HFFc6 (cell line): ENCODE measurements around the gene GALNT10. TPM values are rescaled to one million over a fixed set of nuclear protein-coding genes. Genes with fewer than 3 reads are reported as not detected.
A peak's percentile ranks its signal among the peaks of the same experiment; 100 is the strongest.

Experiments
- DNase-seq: peaks from one replicate; pipeline ENCODE4 v3.0.0-alpha.2; 2018
- H3K27ac Mint-ChIP-seq: 2 replicates; pipeline ENCODE4 v1.8.0; 2020; ENCODE audit warnings: mild to moderate bottlenecking, mixed read lengths
- H3K27me3 Mint-ChIP-seq: 2 replicates; pipeline ENCODE4 v1.8.0; 2021; ENCODE audit warnings: mild to moderate bottlenecking, moderate library complexity, mixed read lengths; ENCODE audit not compliant: insufficient read depth
- H3K36me3 Mint-ChIP-seq: 2 replicates; pipeline ENCODE4 v1.8.0; 2021; ENCODE audit warnings: low read depth, mixed read lengths
- H3K4me1 Mint-ChIP-seq: 2 replicates; pipeline ENCODE4 v1.8.0; 2020; ENCODE audit warnings: low read depth, mixed read lengths
- H3K4me3 Mint-ChIP-seq: 2 replicates; pipeline ENCODE4 v1.8.0; 2020; ENCODE audit warnings: mild to moderate bottlenecking, moderate library complexity, mixed read lengths
- H3K9me3 Mint-ChIP-seq: 2 replicates; pipeline ENCODE4 v1.8.0; 2020; ENCODE audit warnings: mild to moderate bottlenecking, mixed read lengths
- CTCF ChIP-seq: fragments of 200-600 bp; sonication (generic); IDR thresholded peaks from 2 replicates; pipeline ENCODE4 v1.5.0; 2021; ENCODE audit warnings: antibody characterized with exemption, mild to moderate bottlenecking
- total RNA-seq, 6 experiments: library from RNA; stranded (reverse); fragmentation: NEBNext Ultra II Directional; extraction: Animal tissue kit (Norgen Biotek cat#: 25700); gene quantifications; 2 replicates in 1 of 6; 3 replicates in 5 of 6; pipeline ENCODE4 v1.2.3, GENCODE V29; 2021

Gene GALNT10
- total RNA-seq, 6 experiments from 2014 or later: 129 to 161 (median 157) TPM

GRCh38 chr5:154300207-154300883 is 109.8 kb downstream of the GALNT10 start:
- peaks cover 69% of the 10 kb centered on the region for H3K36me3 Mint-ChIP-seq
- DNase-seq: no peak
- no peak for TF ChIP-seq CTCF
- H3K27me3 Mint-ChIP-seq: no peaks in the 10 kb centered on the region
- H3K9me3 Mint-ChIP-seq: peaks cover 8% of the 10 kb centered on the region
- no peak overlapping the region for H3K4me3 Mint-ChIP-seq
- no peak overlapping the region for H3K27ac Mint-ChIP-seq
- H3K4me1 Mint-ChIP-seq: no peaks in the 10 kb centered on the region

- Mint-ChIP-seq H3K36me3 (peaks cover 69% of the 10 kb centered on the region), H3K27ac (no peak overlapping the region), H3K4me1 (peaks cover 8% of the 10 kb centered on the region), H3K27me3 (no peaks in the 10 kb centered on the region), H3K4me3 (no peak overlapping the region), H3K9me3 (peaks cover 8% of the 10 kb centered on the region)
- no peak for TF ChIP-seq CTCF
- no peak for DNase-seq
These were observed 111.2 kb downstream of the GALNT10 start for GRCh38 chr5:154301726-154302125.

- TF ChIP-seq CTCF: no peak
- peaks cover 67% of the 10 kb centered on the region for H3K36me3 Mint-ChIP-seq
These were observed 111.6 kb downstream of the GALNT10 start for GRCh38 chr5:154302161-154302560.

GRCh38 chr5:154303133-154303532 is 112.6 kb downstream of the GALNT10 start:
- Mint-ChIP-seq H3K27me3 (no peaks in the 10 kb centered on the region), H3K36me3 (peaks cover 58% of the 10 kb centered on the region), H3K4me1 (peaks cover 19% of the 10 kb centered on the region), H3K9me3 (peaks cover 8% of the 10 kb centered on the region), H3K4me3 (no peak overlapping the region), H3K27ac (no peak overlapping the region)
- no peak for DNase-seq
- no peak for TF ChIP-seq CTCF

More at GRCh38 chr5:154302161-154302560, 111.6 kb downstream of the GALNT10 start:
- Mint-ChIP-seq H3K4me3 (no peak overlapping the region), H3K27ac (no peak overlapping the region), H3K27me3 (no peaks in the 10 kb centered on the region), H3K9me3 (peaks cover 8% of the 10 kb centered on the region), H3K4me1 (peaks cover 12% of the 10 kb centered on the region)
- no peak for DNase-seq

GRCh38 chr5:154308443-154309370 is 118.2 kb downstream of the GALNT10 start:
- peaks cover 8% of the 10 kb centered on the region for H3K9me3 Mint-ChIP-seq
- peaks cover 42% of the 10 kb centered on the region for H3K36me3 Mint-ChIP-seq
- peaks cover 74% of the 10 kb centered on the region for H3K4me1 Mint-ChIP-seq
- peak overlapping the region; percentile 92 for H3K27ac Mint-ChIP-seq
- TF ChIP-seq CTCF: no peak
- peaks cover 3% of the 10 kb centered on the region for H3K27me3 Mint-ChIP-seq
- DNase-seq: peak; percentile 94
- H3K4me3 Mint-ChIP-seq: peak overlapping the region; percentile 54
